ENCODE results near the gene FAM227A. TPM values are rescaled to one million over a fixed set of nuclear protein-coding genes. Genes with fewer than 3 reads are reported as not detected.

Gene FAM227A
- total RNA-seq: 1 to 10 TPM; 1.7 TPM

DNA sequence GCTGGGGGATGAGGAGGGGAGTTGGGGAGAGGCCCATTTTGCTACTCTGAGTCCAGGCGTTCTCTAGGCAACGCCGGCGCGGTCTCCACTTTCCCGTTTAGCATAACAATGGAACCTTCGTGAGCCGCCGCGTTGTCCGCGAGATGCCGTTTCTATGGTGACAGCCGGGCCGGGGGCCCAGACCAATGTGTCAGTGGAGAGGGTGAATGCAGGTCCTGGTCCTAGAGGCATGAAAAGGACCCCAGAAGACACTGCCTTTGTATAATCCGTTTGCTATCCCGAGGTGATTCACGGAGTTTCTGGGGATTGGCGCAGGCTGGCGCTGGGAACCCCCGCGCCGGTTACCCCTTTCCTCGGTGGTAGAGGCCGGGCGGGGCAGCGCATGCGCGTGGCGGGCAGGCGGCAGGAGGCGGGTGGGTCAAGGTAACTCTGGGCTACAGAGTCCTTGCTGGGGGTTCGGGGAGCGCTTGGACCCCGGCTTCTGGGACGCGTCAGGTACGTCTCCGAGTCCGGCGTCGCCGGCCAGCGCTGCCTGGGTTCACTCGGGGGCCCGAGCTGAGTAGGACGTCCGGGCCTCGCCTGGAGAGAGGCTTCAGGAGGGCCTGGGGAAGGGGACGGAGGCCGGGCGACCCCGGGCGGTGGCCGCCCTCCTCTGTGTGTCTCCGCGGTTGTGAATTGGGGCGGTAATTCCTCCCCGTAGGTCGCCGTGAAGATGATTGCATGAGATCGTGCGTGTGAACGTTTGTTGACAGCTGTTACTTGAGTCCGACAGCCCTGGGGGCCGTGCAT lies at the start of gene FAM227A, which contains the start of gene CBY1:
TSS of gene FAM227A (minus strand) at position 137 of the 789 bp plus-strand sequence. CDS start 6,224 bp downstream, outside the sequence.
TSS of gene CBY1 (plus strand) at position 383 of the 789 bp plus-strand sequence. CDS start 11,417 bp downstream, outside the sequence.

DNA sequence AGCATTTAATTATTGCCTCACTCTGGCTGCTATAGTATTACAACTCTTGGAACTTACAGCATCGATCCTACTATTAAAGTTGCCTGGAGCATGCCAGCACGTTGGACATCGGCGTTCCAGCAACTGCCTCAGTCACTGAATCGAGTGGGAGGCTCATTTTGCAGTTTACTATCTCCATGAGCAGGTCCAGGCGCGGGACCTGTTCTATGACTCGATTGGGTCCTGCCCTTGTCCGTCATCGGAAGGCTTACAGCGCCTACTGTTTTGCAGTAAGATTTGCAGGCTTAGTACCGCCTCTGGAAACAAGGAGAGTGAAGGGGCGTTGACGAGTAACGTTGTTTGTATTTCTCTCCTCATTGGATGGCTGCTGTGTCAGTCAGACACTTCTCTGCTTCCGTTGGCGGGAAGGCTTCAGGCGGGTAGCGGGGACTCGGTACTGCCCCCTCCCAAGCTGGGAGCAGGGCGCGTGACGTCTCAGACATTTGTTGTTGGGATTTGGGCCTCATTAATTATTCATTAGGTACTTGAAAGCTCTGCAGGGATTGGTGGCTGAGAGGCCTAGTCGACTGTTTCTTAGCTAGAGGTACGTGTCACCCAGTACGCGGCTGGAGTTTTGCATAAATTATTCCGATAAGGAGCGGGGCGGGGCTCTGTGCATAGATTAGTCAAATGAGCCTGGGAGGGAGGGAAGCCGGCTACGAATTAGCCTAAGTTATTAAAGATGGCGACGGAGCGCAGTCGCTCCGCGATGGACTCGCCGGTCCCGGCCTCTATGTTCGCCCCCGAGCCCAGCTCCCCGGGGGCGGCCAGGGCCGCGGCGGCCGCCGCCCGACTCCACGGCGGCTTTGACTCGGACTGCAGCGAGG lies 49.3 kb upstream of the FAM227A start, which contains the start of gene GTPBP1:
TSS of gene GTPBP1 (plus strand) at position 710 of the 866 bp plus-strand sequence. CDS start at position 722, 12 bp downstream.

DNA sequence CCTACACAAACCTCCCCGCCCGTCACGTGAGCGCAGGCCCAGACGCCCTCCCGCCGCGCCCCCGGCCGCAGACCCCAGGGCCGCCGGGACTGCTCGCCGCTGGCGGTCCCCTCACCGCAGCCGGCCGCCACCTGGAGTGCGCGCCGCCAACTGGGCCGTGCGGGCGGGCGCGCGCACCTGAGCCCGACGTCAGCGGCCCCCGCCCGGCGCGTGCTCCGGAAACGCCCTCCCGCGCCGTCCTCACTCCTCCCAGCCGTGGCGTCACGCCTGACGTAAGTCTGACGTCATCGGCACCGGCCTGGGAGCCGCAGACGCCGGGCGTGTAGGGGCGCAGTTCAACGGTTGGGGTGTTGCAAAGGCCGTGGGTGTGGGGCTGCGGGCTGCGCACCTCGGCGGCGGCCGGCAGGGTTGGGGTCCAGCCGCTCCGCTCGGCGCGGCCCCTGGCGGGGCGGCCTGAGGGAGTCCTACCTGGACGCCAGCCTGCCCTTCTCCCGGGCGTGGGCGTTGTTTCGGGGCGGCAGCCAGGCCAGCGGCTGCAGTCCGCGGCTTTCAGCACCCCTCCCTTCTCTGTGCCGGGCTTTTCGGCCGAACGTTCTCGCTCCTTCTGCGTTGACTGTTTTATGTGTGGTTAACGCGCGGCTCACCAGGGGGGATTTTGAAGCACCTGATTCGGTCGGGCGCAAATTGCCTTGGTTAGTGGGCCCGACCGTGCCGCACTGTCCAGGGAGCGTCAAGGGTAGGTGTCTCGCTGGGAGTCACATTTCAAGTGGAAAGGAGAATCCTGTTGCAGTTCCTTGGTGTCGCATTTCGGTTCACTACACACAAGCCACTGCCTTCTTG lies 44.8 kb upstream of the FAM227A start, which contains the start of gene JOSD1:
TSS of gene JOSD1 (minus strand) at position 155 of the 840 bp plus-strand sequence. CDS start 956 bp downstream, outside the sequence.

DNA sequence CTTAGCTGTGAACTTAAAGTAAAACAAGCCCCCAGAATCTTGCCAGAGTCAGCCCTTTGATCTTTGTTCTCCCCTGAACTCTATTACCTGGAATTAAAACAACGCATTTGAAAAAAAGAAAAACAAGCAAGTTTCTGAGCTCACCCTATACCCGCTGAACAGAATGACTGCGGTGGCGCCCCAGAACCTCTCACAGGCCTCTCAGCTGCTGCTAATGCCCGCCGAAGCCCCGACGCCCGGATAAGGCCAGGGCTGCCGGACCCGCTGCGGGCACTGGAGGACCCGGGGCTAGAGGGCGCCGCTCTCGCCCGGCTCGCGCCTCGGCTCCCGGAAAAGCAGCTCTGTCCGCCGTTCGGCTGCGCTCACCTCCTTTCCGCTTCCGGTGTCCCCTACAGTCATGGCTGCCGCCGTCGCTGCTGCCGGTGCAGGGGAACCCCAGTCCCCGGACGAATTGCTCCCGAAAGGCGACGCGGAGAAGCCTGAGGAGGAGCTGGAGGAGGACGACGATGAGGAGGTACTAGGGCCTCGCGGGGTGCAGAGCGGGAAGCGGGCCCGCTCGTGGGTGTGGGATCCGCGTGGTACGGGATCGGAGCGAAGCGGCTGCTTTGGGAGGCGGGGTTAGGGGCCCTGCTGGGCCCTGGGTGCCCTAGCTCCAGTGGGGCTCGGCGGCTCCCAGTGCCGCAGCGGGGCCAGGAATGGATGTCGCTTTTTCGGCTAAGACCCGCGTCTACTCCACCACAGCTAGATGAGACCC lies 25.6 kb upstream of the FAM227A start, which contains the start of gene TOMM22:
TSS of gene TOMM22 (plus strand) at position 376 of the 754 bp plus-strand sequence. CDS start at position 398, 22 bp downstream.

DNA sequence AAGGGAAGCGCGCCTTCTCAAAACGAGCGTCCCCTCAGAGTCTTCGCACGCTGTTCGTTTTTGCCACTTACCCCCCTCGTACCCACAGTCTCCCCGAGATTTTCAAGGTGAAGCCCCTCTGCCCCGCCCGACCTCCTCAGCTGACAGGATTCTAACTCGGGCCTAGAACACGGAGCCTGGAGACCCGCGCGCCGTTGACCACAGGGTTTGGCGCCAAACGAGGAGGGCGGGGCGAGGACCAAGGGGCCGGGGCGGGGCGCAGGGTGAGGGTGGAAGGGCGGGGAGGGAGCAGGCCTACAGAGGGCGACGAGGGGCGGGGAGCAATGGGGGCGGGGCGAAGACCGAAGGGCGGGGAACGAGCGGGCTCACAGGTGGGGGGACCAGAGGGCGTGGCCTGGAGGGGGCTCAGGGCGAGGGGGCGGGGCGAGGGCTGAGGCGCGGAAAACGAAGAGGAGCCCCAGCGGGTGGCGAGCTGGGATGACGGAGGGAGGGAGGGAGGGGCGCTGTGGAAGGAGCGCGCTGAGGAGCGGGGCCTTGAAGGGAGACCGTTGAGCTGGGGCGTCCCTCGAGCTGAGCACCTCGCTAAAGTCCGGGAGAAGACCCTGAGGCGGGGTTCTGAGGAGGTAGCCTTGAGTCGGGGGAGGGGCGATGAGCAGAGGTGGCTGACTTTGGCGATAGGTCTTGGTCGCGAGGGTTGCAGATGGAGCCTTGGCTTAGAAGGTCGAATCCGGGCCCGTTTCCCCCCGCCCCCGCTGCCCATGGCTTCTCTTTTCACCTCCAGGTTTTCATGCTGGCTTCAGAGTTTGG lies 86.0 kb downstream of the FAM227A start, which contains the start of gene DMC1:
TSS of gene DMC1 (minus strand) at position 212 of the 807 bp plus-strand sequence. CDS start 1,927 bp downstream, outside the sequence.

Other genes with a start within 250 kb of the FAM227A start
- not detected for gene KCNJ4, start 201.2 kb downstream of the FAM227A start, total RNA-seq
- 10 to 100 TPM; 22.0 to 24.3 TPM for gene KDELR3, start 188.3 kb downstream of the FAM227A start, total RNA-seq
- gene DDX17, start 150.1 kb downstream of the FAM227A start, total RNA-seq: 100 to 1,000 TPM; 278 to 321 TPM
- gene DMC1, start 86.2 kb downstream of the FAM227A start, total RNA-seq: 1 to 10 TPM in 1 of 2 donors, under 1 TPM in 1; 0.69 to 1.3 TPM
- gene CBY1, start 246 bp upstream of the FAM227A start, total RNA-seq: 10 to 100 TPM in 1 of 2 donors, 1 to 10 TPM in 1; 7.6 to 12.0 TPM
- 10 to 100 TPM; 41.6 to 78.6 TPM for gene TOMM22, start 25.6 kb upstream of the FAM227A start, total RNA-seq
- 10 to 100 TPM; 45.6 to 50.2 TPM for gene JOSD1, start 44.6 kb upstream of the FAM227A start, total RNA-seq
- 10 to 100 TPM; 35.1 to 60.3 TPM for gene GTPBP1, start 49.6 kb upstream of the FAM227A start, total RNA-seq
- 10 to 100 TPM; 47.6 to 51.6 TPM for gene SUN2, start 99.6 kb upstream of the FAM227A start, total RNA-seq
- 10 to 100 TPM; 10.3 to 12.0 TPM for gene DNAL4, start 137.8 kb upstream of the FAM227A start, total RNA-seq
- gene NPTXR, start 187.6 kb upstream of the FAM227A start, total RNA-seq: under 1 TPM; under 0.01 to 0.69 TPM
- 10 to 100 TPM; 39.2 to 44.3 TPM for gene CBX6, start 215.8 kb upstream of the FAM227A start, total RNA-seq

All from melanocyte of skin (primary cell).